Karpas-422 (cell line): ENCODE results near the gene CYP2U1. TPM values are rescaled to one million over a fixed set of nuclear protein-coding genes. Genes with fewer than 3 reads are reported as not detected.
"Not testable (repeated sequence)": the region's sequence is repeated elsewhere in the genome, so short reads cannot be mapped to it uniquely, and the experiment has no call there.

Experiments
- DNase-seq: peaks from one replicate; pipeline ENCODE4 v3.0.0-alpha.2; 2015
- H2AFZ ChIP-seq: fragments of 200-600 bp; sonication (generic); 2 replicates; pipeline ENCODE4 v1.6.1; 2014; ENCODE audit warnings: antibody characterized with exemption, low read length, mixed read lengths
- H3K27ac ChIP-seq: fragments of 200-600 bp; sonication (generic); 2 replicates; pipeline ENCODE4 v1.5.1; 2014; ENCODE audit warnings: mild to moderate bottlenecking, low read length, moderate library complexity
- H3K27me3 ChIP-seq: fragments of 200-600 bp; sonication (generic); 2 replicates; pipeline ENCODE4 v1.6.1; 2014; ENCODE audit warnings: low read length, mixed read lengths
- H3K36me3 ChIP-seq: fragments of 200-600 bp; sonication (generic); 2 replicates; pipeline ENCODE4 v1.6.1; 2014; ENCODE audit warnings: low read length, mixed read lengths; ENCODE audit not compliant: insufficient read depth
- H3K4me1 ChIP-seq: fragments of 200-600 bp; sonication (generic); 2 replicates; pipeline ENCODE4 v1.6.1; 2014; ENCODE audit warnings: mild to moderate bottlenecking, low read length, mixed read lengths
- H3K4me2 ChIP-seq: fragments of 200-600 bp; sonication (generic); 2 replicates; pipeline ENCODE4 v1.6.1; 2014; ENCODE audit warnings: low read length, low read depth, mild to moderate bottlenecking; ENCODE audit not compliant: poor library complexity, severe bottlenecking
- H3K4me3 ChIP-seq: fragments of 200-600 bp; sonication (generic); 2 replicates; pipeline ENCODE4 v1.5.1; 2014; ENCODE audit warnings: mild to moderate bottlenecking, antibody characterized with exemption, low read length, mixed read lengths
- H3K79me2 ChIP-seq: fragments of 200-600 bp; sonication (generic); 2 replicates; pipeline ENCODE4 v1.6.1; 2014; ENCODE audit warnings: mild to moderate bottlenecking, low read length, mixed read lengths
- H3K9ac ChIP-seq: fragments of 200-600 bp; sonication (generic); 2 replicates; pipeline ENCODE4 v1.6.0; 2014; ENCODE audit warnings: low read length
- H3K9me2 ChIP-seq: fragments of 200-600 bp; sonication (generic), shearing (Covaris generic); replicated peaks from 2 replicates; pipeline ENCODE4 v1.6.0; 2014; ENCODE audit warnings: mild to moderate bottlenecking, low read length, moderate library complexity; ENCODE audit not compliant: insufficient read depth
- H3K9me3 ChIP-seq: fragments of 300-700, 200-600 bp; sonication (generic); 2 replicates; pipeline ENCODE4 v1.6.1; 2014; ENCODE audit warnings: low read length, mixed read lengths
- H4K20me1 ChIP-seq: fragments of 200-600 bp; sonication (generic); 2 replicates; pipeline ENCODE4 v1.6.1; 2014; ENCODE audit warnings: mild to moderate bottlenecking, antibody characterized with exemption, low read length, low read depth; ENCODE audit not compliant: insufficient read depth
- total RNA-seq: library from RNA; depleted of rRNA; stranded (reverse); fragments of >200 nt; shearing (Covaris generic); gene quantifications from 2 replicates; pipeline ENCODE4 v1.2.3, GENCODE V29; 2014; ENCODE audit warnings: low replicate concordance

The CYP2U1 gene
- total RNA-seq, 1 experiment from 2014 or later = 1.5 TPM

GRCh38 chr4:107906458-107907100, 24.8 kb upstream of the CYP2U1 start:
- Histone ChIP-seq H4K20me1 (no peaks in the 10 kb centered on the region), H3K9me2 (no peaks in the 10 kb centered on the region), H3K27ac (no peak overlapping the region), H3K4me3 (no peak overlapping the region), H3K9me3 (no peaks in the 10 kb centered on the region), H3K4me1 (no peaks in the 10 kb centered on the region), H3K79me2 (no peaks in the 10 kb centered on the region), H3K27me3 (no peaks in the 10 kb centered on the region), H3K36me3 (no peaks in the 10 kb centered on the region), H3K4me2 (no peak overlapping the region), H3K9ac (no peak overlapping the region), H2AFZ (no peak overlapping the region)
- DNase-seq = no peak

GRCh38 chr4:107908377-107908776, 23.0 kb upstream of the CYP2U1 start:
- Histone ChIP-seq H3K9ac (no peak overlapping the region), H4K20me1 (no peaks in the 10 kb centered on the region), H3K9me2 (no peaks in the 10 kb centered on the region), H3K79me2 (no peaks in the 10 kb centered on the region), H3K36me3 (no peaks in the 10 kb centered on the region), H3K27ac (no peak overlapping the region), H3K4me2 (no peak overlapping the region), H3K4me3 (no peak overlapping the region), H3K4me1 (no peaks in the 10 kb centered on the region), H3K9me3 (no peaks in the 10 kb centered on the region), H2AFZ (no peak overlapping the region), H3K27me3 (no peaks in the 10 kb centered on the region)
- no peak for DNase-seq

GRCh38 chr4:107913283-107913899, 18.0 kb upstream of the CYP2U1 start:
- Histone ChIP-seq H3K27me3 (no peaks in the 10 kb centered on the region), H3K4me2 (no peak overlapping the region), H3K36me3 (no peaks in the 10 kb centered on the region), H3K4me3 (no peak overlapping the region), H3K4me1 (no peaks in the 10 kb centered on the region), H3K9me3 (no peaks in the 10 kb centered on the region), H3K9me2 (no peaks in the 10 kb centered on the region), H2AFZ (no peak overlapping the region), H3K9ac (no peak overlapping the region), H3K27ac (no peak overlapping the region), H3K79me2 (no peaks in the 10 kb centered on the region), H4K20me1 (no peaks in the 10 kb centered on the region)
- DNase-seq = peak; percentile 83

- H3K9ac ChIP-seq = no peak overlapping the region
- no peaks in the 10 kb centered on the region for H4K20me1 ChIP-seq
- H2AFZ ChIP-seq = no peak overlapping the region
- no peaks in the 10 kb centered on the region for H3K36me3 ChIP-seq
- no peak overlapping the region for H3K27ac ChIP-seq
- H3K4me2 ChIP-seq = no peak overlapping the region
- H3K9me2 ChIP-seq = no peaks in the 10 kb centered on the region
- no peaks in the 10 kb centered on the region for H3K79me2 ChIP-seq
- no peaks in the 10 kb centered on the region for H3K27me3 ChIP-seq
- H3K9me3 ChIP-seq = peaks cover 6% of the 10 kb centered on the region
- H3K4me3 ChIP-seq = no peak overlapping the region
- no peaks in the 10 kb centered on the region for H3K4me1 ChIP-seq
- no peak for DNase-seq
These were observed 16.1 kb upstream of the CYP2U1 start for GRCh38 chr4:107915220-107915619.

GRCh38 chr4:107916623-107917022, 14.7 kb upstream of the CYP2U1 start:
- 0 out of 2 replicates have a peak, but pooled peaks cover 3% of the 10 kb centered on the region for H3K27me3 ChIP-seq
- H3K79me2 ChIP-seq = no peaks in the 10 kb centered on the region
- H3K9me2 ChIP-seq = no peaks in the 10 kb centered on the region
- no peaks in the 10 kb centered on the region for H4K20me1 ChIP-seq
- H3K9ac ChIP-seq = no peak overlapping the region
- no peak for DNase-seq
- no peak overlapping the region for H2AFZ ChIP-seq
- H3K4me1 ChIP-seq = no peaks in the 10 kb centered on the region
- no peaks in the 10 kb centered on the region; the same call in 1 of the 2 replicates for H3K36me3 ChIP-seq
- no peak overlapping the region for H3K4me2 ChIP-seq
- no peak overlapping the region for H3K27ac ChIP-seq
- H3K9me3 ChIP-seq = peaks cover 6% of the 10 kb centered on the region
- H3K4me3 ChIP-seq = no peak overlapping the region

GRCh38 chr4:107917500-107917899, 13.8 kb upstream of the CYP2U1 start:
- H3K79me2 ChIP-seq = no peaks in the 10 kb centered on the region
- H3K4me3 ChIP-seq = no peak overlapping the region
- no peak overlapping the region for H3K9ac ChIP-seq
- no peaks in the 10 kb centered on the region; the same call in 1 of the 2 replicates for H3K36me3 ChIP-seq
- no peaks in the 10 kb centered on the region for H3K9me2 ChIP-seq
- H3K27me3 ChIP-seq = 0 out of 2 replicates have a peak, but pooled peaks cover 3% of the 10 kb centered on the region
- H4K20me1 ChIP-seq = no peaks in the 10 kb centered on the region
- peaks cover 6% of the 10 kb centered on the region for H3K9me3 ChIP-seq
- no peaks in the 10 kb centered on the region for H3K4me1 ChIP-seq
- no peak overlapping the region for H3K4me2 ChIP-seq
- no peak overlapping the region for H2AFZ ChIP-seq
- no peak for DNase-seq
- no peak overlapping the region for H3K27ac ChIP-seq

GRCh38 chr4:107922486-107923473, 8.6 kb upstream of the CYP2U1 start:
- H3K4me1 ChIP-seq = no peaks in the 10 kb centered on the region
- H3K27me3 ChIP-seq = 0 out of 2 replicates have a peak, but pooled peaks cover 3% of the 10 kb centered on the region
- H3K9ac ChIP-seq = no peak overlapping the region
- peaks cover 6% of the 10 kb centered on the region for H3K9me3 ChIP-seq
- no peak for DNase-seq
- no peak overlapping the region for H2AFZ ChIP-seq
- no peaks in the 10 kb centered on the region; the same call in 1 of the 2 replicates for H3K36me3 ChIP-seq
- H4K20me1 ChIP-seq = no peaks in the 10 kb centered on the region
- no peak overlapping the region for H3K27ac ChIP-seq
- H3K4me3 ChIP-seq = no peak overlapping the region
- H3K79me2 ChIP-seq = no peaks in the 10 kb centered on the region
- no peak overlapping the region for H3K4me2 ChIP-seq
- H3K9me2 ChIP-seq = no peaks in the 10 kb centered on the region

GRCh38 chr4:107925713-107926112, 5.6 kb upstream of the CYP2U1 start:
- H3K9ac ChIP-seq, H3K79me2 ChIP-seq, H3K27ac ChIP-seq, H3K4me1 ChIP-seq, H2AFZ ChIP-seq, H3K9me3 ChIP-seq, H3K4me2 ChIP-seq, DNase-seq, H3K27me3 ChIP-seq, H3K36me3 ChIP-seq, H4K20me1 ChIP-seq, H3K9me2 ChIP-seq, H3K4me3 ChIP-seq: not testable (repeated sequence)
